K562 (cell line): ENCODE data around the gene SLAMF8.

ENCODE experiments used
- BRCA1 ChIP-seq, 2 experiments: fragments of 450-650 bp in 1 of 2; sonication (generic) in 1 of 2; formaldehyde crosslinking in 1 of 2; IDR thresholded peaks; 2 replicates each; pipeline versions ENCODE4 v1.5.0 to v1.6.1; 2017 to 2020; ENCODE audit warnings: mild to moderate bottlenecking in 1 of 2, missing genetic modification reagents in 1 of 2
- EGR1 ChIP-seq: fragments of 450-650 bp; conservative IDR thresholded peaks from 2 replicates; pipeline ENCODE4 v1.6.1; 2017; ENCODE audit warnings: mild to moderate bottlenecking
- EP300 ChIP-seq: IDR thresholded peaks from 2 replicates; pipeline ENCODE4 v1.6.1; 2012; ENCODE audit warnings: low read length, improper control_type of control experiment
- GABPA ChIP-seq: fragments of 200-800 bp; sonication (Bioruptor generic); conservative IDR thresholded peaks from 2 replicates; pipeline ENCODE4 v1.6.1; 2016; ENCODE audit warnings: low read depth, missing genetic modification characterization, missing compliant biosample characterization
- HLTF ChIP-seq: fragments of 450-650 bp; IDR thresholded peaks from 2 replicates; pipeline ENCODE4 v1.6.1; 2016
- MED1 ChIP-seq: sonication (generic); formaldehyde crosslinking; IDR thresholded peaks from 2 replicates; pipeline ENCODE4 v1.8.1; 2023; ENCODE audit warnings: missing genetic modification reagents, borderline replicate concordance
- POLR2A ChIP-seq: fragments of 450-650 bp; conservative IDR thresholded peaks from 2 replicates; pipeline ENCODE4 v1.6.1; 2016
- RB1 ChIP-seq: fragments of 450-650 bp; IDR thresholded peaks from 2 replicates; pipeline ENCODE4 v1.6.1; 2017; ENCODE audit warnings: low read depth, mild to moderate bottlenecking
- RCOR1 ChIP-seq, 2 experiments: IDR thresholded peaks; 2 replicates each; pipeline ENCODE4 v1.6.1; 2012; ENCODE audit warnings: low read depth in 2 of 2, low read length in 2 of 2, borderline replicate concordance in 1 of 2, improper control_type of control experiment in 1 of 2
- ZHX1 ChIP-seq: fragments of 150-350 bp; conservative IDR thresholded peaks from 2 replicates; pipeline ENCODE4 v1.6.1; 2014; ENCODE audit warnings: low read length
- ZNF584 ChIP-seq: fragments of 200-800 bp; sonication (Bioruptor generic); IDR thresholded peaks from 2 replicates; pipeline ENCODE4 v1.6.1; 2016; ENCODE audit warnings: low read depth, mild to moderate bottlenecking, missing genetic modification characterization, missing compliant biosample characterization
- ZNF785 ChIP-seq: fragments of 250-450 bp; sonication (Bioruptor Pico); IDR thresholded peaks from 2 replicates; pipeline ENCODE4 v1.4.0; 2020; ENCODE audit warnings: mild to moderate bottlenecking
- TF ChIP-seq, protein P1 (sequence below), 3 experiments: IDR thresholded peaks in 2 of 3; conservative IDR thresholded peaks in 1 of 3; 2 replicates each; pipeline ENCODE4 v1.5.1; 2011 to 2012; ENCODE audit warnings: low read length in 3 of 3, mild to moderate bottlenecking in 3 of 3, control low read depth in 2 of 3, improper control_type of control experiment in 1 of 3, inconsistent platforms in 1 of 3, low read depth in 1 of 3, mixed read lengths in 1 of 3, moderate library complexity in 1 of 3; ENCODE audit not compliant: insufficient read depth in 2 of 3

DNA sequence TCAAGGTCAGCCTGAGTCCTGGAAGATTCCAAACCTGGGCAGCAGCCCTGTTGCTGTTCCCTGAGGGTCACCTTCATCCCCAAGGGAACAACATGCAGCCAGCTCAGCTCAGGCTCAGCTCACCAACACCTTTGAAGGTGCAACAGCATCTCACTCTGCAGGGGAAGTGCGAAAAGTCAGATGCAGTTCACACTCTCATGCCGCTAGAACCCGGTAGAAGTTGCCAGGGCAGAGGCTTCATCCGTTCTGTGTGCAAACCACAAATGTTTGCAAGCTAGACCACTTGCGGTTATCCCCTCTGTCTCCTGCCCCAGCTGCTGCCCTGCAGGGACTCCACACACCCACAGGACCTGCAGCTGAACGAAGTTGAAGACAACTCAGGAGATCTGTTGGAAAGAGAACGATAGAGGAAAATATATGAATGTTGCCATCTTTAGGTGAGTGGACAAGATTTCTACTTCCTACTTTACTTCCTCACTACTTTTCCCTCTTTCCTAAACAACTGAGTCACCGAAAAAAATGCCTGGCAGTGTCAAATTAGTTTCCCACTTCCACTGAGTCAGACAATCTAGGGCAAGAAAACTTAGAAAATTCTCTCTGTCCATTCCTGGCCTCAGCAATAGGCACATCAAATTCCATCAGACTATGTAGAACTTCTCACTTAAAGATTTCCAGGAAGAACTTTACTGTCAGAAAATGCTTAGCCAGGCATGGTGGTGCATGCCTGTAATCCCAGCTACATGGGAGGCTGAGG lies 26.3 kb upstream of the SLAMF8 start:
- no peak for TF ChIP-seq HLTF
- TF ChIP-seq ZNF584 (CRISPR knock-in tag): no peak
- TF ChIP-seq RB1: no peak
- TF ChIP-seq ZNF785 (CRISPR knock-in tag): no peak
- TF ChIP-seq ZHX1: no peak
- TF ChIP-seq GABPA (tag): no peak
- no peak for TF ChIP-seq BRCA1 (IDR thresholded peaks at IDR 0.05)
- no peak for TF ChIP-seq BRCA1 (CRISPR knock-in tag; IDR thresholded peaks at IDR 0.05)
- TF ChIP-seq MED1: no peak
- no peak for TF ChIP-seq EGR1
- TF ChIP-seq RCOR1 (IDR thresholded peaks at IDR 0.05; ENCODE audit: borderline replicate concordance in 1 of 2, low read depth in 2 of 2, low read length in 2 of 2): no peak
- TF ChIP-seq EP300: no peak
- no peak for TF ChIP-seq POLR2A
- TF ChIP-seq, protein P1, sequence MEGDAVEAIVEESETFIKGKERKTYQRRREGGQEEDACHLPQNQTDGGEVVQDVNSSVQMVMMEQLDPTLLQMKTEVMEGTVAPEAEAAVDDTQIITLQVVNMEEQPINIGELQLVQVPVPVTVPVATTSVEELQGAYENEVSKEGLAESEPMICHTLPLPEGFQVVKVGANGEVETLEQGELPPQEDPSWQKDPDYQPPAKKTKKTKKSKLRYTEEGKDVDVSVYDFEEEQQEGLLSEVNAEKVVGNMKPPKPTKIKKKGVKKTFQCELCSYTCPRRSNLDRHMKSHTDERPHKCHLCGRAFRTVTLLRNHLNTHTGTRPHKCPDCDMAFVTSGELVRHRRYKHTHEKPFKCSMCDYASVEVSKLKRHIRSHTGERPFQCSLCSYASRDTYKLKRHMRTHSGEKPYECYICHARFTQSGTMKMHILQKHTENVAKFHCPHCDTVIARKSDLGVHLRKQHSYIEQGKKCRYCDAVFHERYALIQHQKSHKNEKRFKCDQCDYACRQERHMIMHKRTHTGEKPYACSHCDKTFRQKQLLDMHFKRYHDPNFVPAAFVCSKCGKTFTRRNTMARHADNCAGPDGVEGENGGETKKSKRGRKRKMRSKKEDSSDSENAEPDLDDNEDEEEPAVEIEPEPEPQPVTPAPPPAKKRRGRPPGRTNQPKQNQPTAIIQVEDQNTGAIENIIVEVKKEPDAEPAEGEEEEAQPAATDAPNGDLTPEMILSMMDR (IDR thresholded peaks at IDR 0.05 in 2 of 3, conservative IDR thresholded peaks at IDR 0.05 in 1 of 3; ENCODE audit: insufficient read depth in 2 of 3, low read depth in 1 of 3, low read length in 3 of 3): no peak
